ENCODE data around the gene ECEL1. TPM values are rescaled to one million over a fixed set of nuclear protein-coding genes. Genes with fewer than 3 reads are reported as not detected.

ECEL1 gene
- total RNA-seq, 1 experiment from 2014 or later: not detected

DNA sequence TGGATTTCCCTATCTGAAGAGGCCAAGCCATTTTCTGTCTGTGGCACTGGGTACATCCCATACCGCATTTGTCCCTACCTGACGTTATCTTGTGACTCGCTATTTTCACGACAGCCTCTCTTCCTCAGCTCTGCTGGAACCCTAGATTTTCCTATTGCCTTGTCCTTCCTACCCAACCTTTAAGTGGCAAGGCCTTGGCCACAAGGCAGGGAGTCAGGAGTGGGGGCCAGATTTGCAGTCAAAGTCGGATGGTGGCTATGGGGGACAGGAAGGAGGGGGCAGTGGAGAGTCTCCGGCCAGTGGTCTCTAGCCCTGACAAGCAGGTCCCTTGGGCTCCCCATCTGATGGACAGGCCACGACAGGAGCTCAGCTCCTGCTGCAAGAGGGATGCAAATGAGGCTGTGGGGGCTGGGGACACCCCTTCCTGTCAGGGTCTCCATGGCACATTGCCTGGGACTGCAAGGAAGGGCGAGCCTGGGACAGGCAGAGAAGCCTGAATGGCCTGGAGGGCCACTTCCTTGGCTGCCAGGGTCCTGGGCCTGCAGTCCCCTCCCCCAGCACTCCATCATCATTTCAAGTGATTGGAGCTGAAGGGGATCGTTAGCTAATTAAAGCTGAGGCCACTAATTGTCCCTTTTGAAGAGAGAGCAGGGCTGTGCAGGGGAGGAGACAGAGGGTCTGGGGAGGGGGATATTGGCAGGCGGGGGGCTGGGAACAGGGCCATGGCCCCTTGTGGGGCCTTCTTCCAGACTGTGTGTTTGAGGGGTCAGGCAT is 6.3 kb upstream of the ECEL1 start:
- no peaks in the 10 kb centered on the region for H4K20me1 ChIP-seq (ENCODE audit: insufficient read depth)
- H3K4me2 ChIP-seq: no peak overlapping the region
- no TSS peak for BruUV-seq (replicated peaks)
- no peaks in the 10 kb centered on the region for H3K4me1 ChIP-seq (replicated peaks; ENCODE audit: insufficient read depth)
- ChIA-PET POLR2A (ENCODE audit: unreplicated experiment) (no interaction called here), CTCF (no interaction called here)
- no peaks in the 10 kb centered on the region for H3K9me3 ChIP-seq (ENCODE audit: insufficient read depth, low read depth)
- H3K9me2 ChIP-seq (ENCODE audit: insufficient read depth): no peaks in the 10 kb centered on the region
- no peak overlapping the region for H2AFZ ChIP-seq
- DNase-seq: no peak
- no peaks in the 10 kb centered on the region for H3K79me2 ChIP-seq (ENCODE audit: low read depth)
- H3F3A ChIP-seq (ENCODE audit: insufficient read depth, low read depth): no peaks in the 10 kb centered on the region
- H3K36me3 ChIP-seq (ENCODE audit: low read depth): no peaks in the 10 kb centered on the region
- TF ChIP-seq, protein P1, sequence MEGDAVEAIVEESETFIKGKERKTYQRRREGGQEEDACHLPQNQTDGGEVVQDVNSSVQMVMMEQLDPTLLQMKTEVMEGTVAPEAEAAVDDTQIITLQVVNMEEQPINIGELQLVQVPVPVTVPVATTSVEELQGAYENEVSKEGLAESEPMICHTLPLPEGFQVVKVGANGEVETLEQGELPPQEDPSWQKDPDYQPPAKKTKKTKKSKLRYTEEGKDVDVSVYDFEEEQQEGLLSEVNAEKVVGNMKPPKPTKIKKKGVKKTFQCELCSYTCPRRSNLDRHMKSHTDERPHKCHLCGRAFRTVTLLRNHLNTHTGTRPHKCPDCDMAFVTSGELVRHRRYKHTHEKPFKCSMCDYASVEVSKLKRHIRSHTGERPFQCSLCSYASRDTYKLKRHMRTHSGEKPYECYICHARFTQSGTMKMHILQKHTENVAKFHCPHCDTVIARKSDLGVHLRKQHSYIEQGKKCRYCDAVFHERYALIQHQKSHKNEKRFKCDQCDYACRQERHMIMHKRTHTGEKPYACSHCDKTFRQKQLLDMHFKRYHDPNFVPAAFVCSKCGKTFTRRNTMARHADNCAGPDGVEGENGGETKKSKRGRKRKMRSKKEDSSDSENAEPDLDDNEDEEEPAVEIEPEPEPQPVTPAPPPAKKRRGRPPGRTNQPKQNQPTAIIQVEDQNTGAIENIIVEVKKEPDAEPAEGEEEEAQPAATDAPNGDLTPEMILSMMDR (conservative IDR thresholded peaks at IDR 0.05): no peak
- no peak for TF ChIP-seq EZH2 (IDR thresholded peaks at IDR 0.05; ENCODE audit: low read depth)
- H3K27me3 ChIP-seq (ENCODE audit: insufficient read depth, low read depth): peaks cover 26% of the 10 kb centered on the region
- intact Hi-C loops (cut with micrococcal nuclease; ENCODE audit: unreplicated experiment): no loop called here
- no peak overlapping the region for H3K27ac ChIP-seq
- H3K4me3 ChIP-seq: no peak overlapping the region

GRCh38 chr2:232492963-232493700 is 5.5 kb upstream of the ECEL1 start:
- POLR2A ChIA-PET (ENCODE audit: unreplicated experiment): no interaction called here
- H3K27me3 ChIP-seq (ENCODE audit: insufficient read depth, low read depth): peaks cover 20% of the 10 kb centered on the region; the same call in 1 of the 2 replicates
- no peaks in the 10 kb centered on the region for H3K36me3 ChIP-seq (ENCODE audit: low read depth)
- no peaks in the 10 kb centered on the region for H3F3A ChIP-seq (ENCODE audit: insufficient read depth, low read depth)
- H3K4me1 ChIP-seq (replicated peaks; ENCODE audit: insufficient read depth): no peaks in the 10 kb centered on the region
- CTCF ChIA-PET: no interaction called here
- TF ChIP-seq, protein P1 (conservative IDR thresholded peaks at IDR 0.05): no peak
- TF ChIP-seq EZH2 (IDR thresholded peaks at IDR 0.05; ENCODE audit: low read depth): no peak
- H4K20me1 ChIP-seq (ENCODE audit: insufficient read depth): no peaks in the 10 kb centered on the region
- no peak overlapping the region for H3K4me2 ChIP-seq
- no peaks in the 10 kb centered on the region for H3K9me2 ChIP-seq (ENCODE audit: insufficient read depth)
- no TSS peak for BruUV-seq (replicated peaks)
- H2AFZ ChIP-seq: no peak overlapping the region
- no peaks in the 10 kb centered on the region for H3K9me3 ChIP-seq (ENCODE audit: insufficient read depth, low read depth)
- no peak overlapping the region for H3K27ac ChIP-seq
- no peak overlapping the region for H3K4me3 ChIP-seq
- no peak for DNase-seq
- no peaks in the 10 kb centered on the region for H3K79me2 ChIP-seq (ENCODE audit: low read depth)
- intact Hi-C loops (cut with micrococcal nuclease; ENCODE audit: unreplicated experiment): no loop called here

- Histone ChIP-seq H2AFZ (no peak overlapping the region), H3K36me3 (ENCODE audit: low read depth) (no peaks in the 10 kb centered on the region), H3K4me2 (no peak overlapping the region), H3K79me2 (ENCODE audit: low read depth) (no peaks in the 10 kb centered on the region), H3K27me3 (ENCODE audit: insufficient read depth, low read depth) (peaks cover 15% of the 10 kb centered on the region; the same call in 1 of the 2 replicates), H3K27ac (no peak overlapping the region), H3K9me3 (ENCODE audit: insufficient read depth, low read depth) (no peaks in the 10 kb centered on the region), H3K4me3 (no peak overlapping the region), H4K20me1 (ENCODE audit: insufficient read depth) (no peaks in the 10 kb centered on the region), H3K9me2 (ENCODE audit: insufficient read depth) (no peaks in the 10 kb centered on the region), H3F3A (ENCODE audit: insufficient read depth, low read depth) (no peaks in the 10 kb centered on the region), H3K4me1 (replicated peaks; ENCODE audit: insufficient read depth) (no peaks in the 10 kb centered on the region)
- ChIA-PET POLR2A (ENCODE audit: unreplicated experiment) (no interaction called here), CTCF (no interaction called here)
- TF ChIP-seq, protein P1 (conservative IDR thresholded peaks at IDR 0.05): no peak
- TF ChIP-seq EZH2 (IDR thresholded peaks at IDR 0.05; ENCODE audit: low read depth): no peak
- no peak for DNase-seq
- intact Hi-C loops (cut with micrococcal nuclease; ENCODE audit: unreplicated experiment): no loop called here
- no TSS peak for BruUV-seq (replicated peaks)
These were observed 4.7 kb upstream of the ECEL1 start for GRCh38 chr2:232492236-232492848.

Measured in PC-9 (cell line).